IMR-90 (cell line): Measurements from ENCODE around the gene RAB41. TPM values are rescaled to one million over a fixed set of nuclear protein-coding genes. Genes with fewer than 3 reads are reported as not detected.

Experiments
- ATAC-seq: fragments of 200-7000 bp; cut with Tn5 transposase; 2 replicates; pipeline ENCODE4 v1.9.1; 2020; ENCODE audit warnings: low read depth, mild to moderate bottlenecking, moderate library complexity
- BruUV-seq: library from RNA; stranded (reverse); fragments of 400-500 nt; replicated peaks from 2 replicates; lab custom pipeline; 2021; lab: Mats Ljungman, UMichigan
- CTCF ChIA-PET: fragments of 300-600 bp; formaldehyde crosslinking; extraction: SDS; loops from one replicate; lab custom pipeline; 2021; ENCODE audit warnings: antibody characterized with exemption; lab: Yijun Ruan, JAX
- POLR2A ChIA-PET: fragments of 300-600 bp; sonication (Branson Sonifier 250); formaldehyde crosslinking; loops from one replicate; lab custom pipeline; 2022; ENCODE audit warnings: antibody characterized with exemption; ENCODE audit not compliant: unreplicated experiment; lab: Charles Lee
- DNase-seq: peaks from one replicate; pipeline ENCODE4 v3.0.0; 2013
- H2AFZ ChIP-seq: replicated peaks from 2 replicates; pipeline ENCODE3; 2013; ENCODE audit warnings: low read length, mild to moderate bottlenecking; ENCODE audit not compliant: poor library complexity
- H2AK5ac ChIP-seq: 2 replicates; pipeline ENCODE4 v1.6.1; 2013; ENCODE audit warnings: low read depth, low read length, inconsistent platforms
- H2AK9ac ChIP-seq: replicated peaks from 2 replicates; pipeline ENCODE3; 2013; ENCODE audit warnings: mild to moderate bottlenecking, low read depth, low read length, moderate library complexity; ENCODE audit not compliant: poor library complexity
- H2BK120ac ChIP-seq: 2 replicates; pipeline ENCODE4 v1.6.1; 2013; ENCODE audit warnings: low read depth, low read length, inconsistent platforms
- H2BK15ac ChIP-seq: 3 replicates; pipeline ENCODE4 v1.6.1; 2013; ENCODE audit warnings: low read depth, low read length, inconsistent platforms
- H2BK20ac ChIP-seq: 2 replicates; pipeline ENCODE4 v1.6.1; 2013; ENCODE audit warnings: low read depth, mild to moderate bottlenecking, inconsistent platforms, low read length, moderate library complexity
- H2BK5ac ChIP-seq: 2 replicates; pipeline ENCODE4 v1.6.1; 2013; ENCODE audit warnings: mild to moderate bottlenecking, low read depth, low read length, inconsistent platforms; ENCODE audit not compliant: poor library complexity, severe bottlenecking
- H3K14ac ChIP-seq: replicated peaks from 2 replicates; pipeline ENCODE4 v1.6.1; 2013; ENCODE audit warnings: low read depth, low read length, inconsistent platforms
- H3K18ac ChIP-seq: 2 replicates; pipeline ENCODE4 v1.6.1; 2013; ENCODE audit warnings: low read depth, low read length, control low read depth
- H3K23ac ChIP-seq: 2 replicates; pipeline ENCODE4 v1.6.1; 2013; ENCODE audit warnings: low read depth, low read length, inconsistent platforms
- H3K27ac ChIP-seq: 2 replicates; pipeline ENCODE4 v1.5.1; 2013; ENCODE audit warnings: mild to moderate bottlenecking, control low read depth, low read length; ENCODE audit not compliant: insufficient read depth
- H3K27me3 ChIP-seq: 2 replicates; pipeline ENCODE4 v1.6.1; 2013; ENCODE audit warnings: low read length; ENCODE audit not compliant: control insufficient read depth, insufficient read depth
- H3K36me3 ChIP-seq: 2 replicates; pipeline ENCODE4 v1.6.1; 2013; ENCODE audit warnings: low read length, mixed read lengths; ENCODE audit not compliant: control insufficient read depth, insufficient read depth
- H3K4ac ChIP-seq: 2 replicates; pipeline ENCODE4 v1.6.1; 2013; ENCODE audit warnings: low read depth, low read length, inconsistent platforms
- H3K4me1 ChIP-seq: 2 replicates; pipeline ENCODE4 v1.6.1; 2013; ENCODE audit warnings: low read length, mixed read lengths; ENCODE audit not compliant: control insufficient read depth, insufficient read depth
- H3K4me2 ChIP-seq: 2 replicates; pipeline ENCODE4 v1.6.1; 2013; ENCODE audit warnings: low read depth, mild to moderate bottlenecking, control low read depth, low read length, moderate library complexity
- H3K4me3 ChIP-seq: 2 replicates; pipeline ENCODE4 v1.5.1; 2013; ENCODE audit warnings: low read depth, mild to moderate bottlenecking, control low read depth, low read length, moderate library complexity; ENCODE audit not compliant: insufficient read depth
- H3K56ac ChIP-seq: 2 replicates; pipeline ENCODE4 v1.6.1; 2013; ENCODE audit warnings: low read length, inconsistent platforms; ENCODE audit not compliant: insufficient read depth; ENCODE audit errors: extremely low read depth
- H3K79me1 ChIP-seq, 2 experiments: 2 replicates each; pipeline ENCODE4 v1.6.1; 2013; ENCODE audit warnings: low read length in 2 of 2, inconsistent platforms in 1 of 2, low read depth in 1 of 2
- H3K9ac ChIP-seq: 2 replicates; pipeline ENCODE4 v1.6.1; 2013; ENCODE audit warnings: low read depth, low read length, control low read depth
- H3K9me1 ChIP-seq: 2 replicates; pipeline ENCODE4 v1.6.1; 2013; ENCODE audit warnings: low read length, inconsistent platforms; ENCODE audit not compliant: insufficient read depth
- H3K9me3 ChIP-seq: 2 replicates; pipeline ENCODE4 v1.6.1; 2013; ENCODE audit warnings: low read length; ENCODE audit not compliant: control insufficient read depth, insufficient read depth
- H4K20me1 ChIP-seq: 2 replicates; pipeline ENCODE4 v1.6.1; 2013; ENCODE audit warnings: low read length, inconsistent platforms; ENCODE audit not compliant: insufficient read depth
- H4K5ac ChIP-seq: 2 replicates; pipeline ENCODE4 v1.6.1; 2013; ENCODE audit warnings: mild to moderate bottlenecking, low read depth, low read length, control low read depth
- H4K8ac ChIP-seq, 2 experiments: 2 replicates each; pipeline ENCODE4 v1.6.1; 2013; ENCODE audit warnings: low read depth in 2 of 2, low read length in 2 of 2, control low read depth in 1 of 2, inconsistent platforms in 1 of 2
- H4K91ac ChIP-seq: 2 replicates; pipeline ENCODE4 v1.6.1; 2013; ENCODE audit warnings: low read depth, low read length, inconsistent platforms; ENCODE audit not compliant: insufficient read depth
- BHLHE40 ChIP-seq: fragments of 150-350 bp; IDR thresholded peaks from 2 replicates; pipeline ENCODE4 v1.6.1; 2016; ENCODE audit warnings: mild to moderate bottlenecking, low read depth, low read length
- MXI1 ChIP-seq: IDR thresholded peaks from 2 replicates; pipeline ENCODE4 v1.6.1; 2012; ENCODE audit warnings: low read depth, mild to moderate bottlenecking, low read length, moderate library complexity, borderline replicate concordance
- POLR2A ChIP-seq: IDR thresholded peaks from 2 replicates; pipeline ENCODE4 v1.6.1; 2012; ENCODE audit warnings: mild to moderate bottlenecking, low read depth, low read length
- RAD21 ChIP-seq: IDR thresholded peaks from 2 replicates; pipeline ENCODE4 v1.6.1; 2012; ENCODE audit warnings: low read length, improper control_type of control experiment
- whole genome bisulfite sequencing, 2 experiments: methylation state at CpG; one replicate each; pipeline versions ENCODE4 v1.1.5 to v1.1.7; 2013; ENCODE audit warnings: missing lambda C conversion rate in 2 of 2; ENCODE audit not compliant: insufficient read length in 1 of 2; ENCODE audit errors: extremely low coverage in 2 of 2; 5-methylcytosine and 5-hydroxymethylcytosine counted together
- dilution Hi-C: fragments of 300-500 bp; cut with HindIII; formaldehyde crosslinking; loops from one replicate; pipeline ENCODE4 v1.14.3; 2018; ENCODE audit warnings: low sequenced_read_pairs; ENCODE audit not compliant: unreplicated experiment
- in situ Hi-C: fragments of 300-500 bp; cut with MboI; formaldehyde crosslinking; loops from 3 replicates; pipeline ENCODE4 v1.14.3; 2019; ENCODE audit warnings: low sequenced_read_pairs, inconsistent platforms, mixed read lengths
- intact Hi-C: fragments of 100-400 bp; cut with micrococcal nuclease; formaldehyde crosslinking; loops from 2 replicates; pipeline ENCODE4 v1.10.0; 2022
- polyA plus RNA-seq, 3 experiments: library from polyadenylated mRNA; depleted of rRNA; stranded (reverse); fragments of >200 nt; gene quantifications; 2 replicates each; pipeline ENCODE4 v1.2.3, GENCODE V29; 2012; ENCODE audit warnings: low replicate concordance in 1 of 3
- total RNA-seq: library from RNA; depleted of rRNA; stranded (reverse); fragments of >200 nt; gene quantifications from 2 replicates; pipeline ENCODE4 v1.2.3, GENCODE V29; 2012

The RAB41 gene
- total and polyA plus RNA-seq, 2 of the 4 experiments (the other 2 are of a cell fraction): not detected

GRCh38 chrX:70289168-70289792, 7.3 kb downstream of the RAB41 start (continued):
- no peak for TF ChIP-seq BHLHE40

GRCh38 chrX:70289793-70290770, 8.1 kb downstream of the RAB41 start, which contains the start of the genes KIF4A and PDZD11:
Gene KIF4A, plus strand, starts transcription at chrX:70290104. Its CDS starts 355 bp downstream, at chrX:70290459.
Gene PDZD11, minus strand, starts transcription at chrX:70289927. Its CDS starts 586 bp downstream, at chrX:70289341.
- dilution Hi-C loops (no loop called here), in situ Hi-C loops (no loop called here), intact Hi-C loops (loop anchor here (1.0 to 5.0 kb wide), 3 partner anchors 122 to 158 kb away; partner anchors contain the start of gene IGBP1)
- no peak within 1 kb of the TSS for H2BK20ac ChIP-seq
- no peaks in the 10 kb centered on the region for H3K36me3 ChIP-seq
- H3K4ac ChIP-seq: peak within 1 kb of the TSS; percentile 61
- H2BK15ac ChIP-seq: 0 out of 3 replicates have a peak within 1 kb of the TSS, but pooled peaks have one; percentile 18
- peak within 1 kb of the TSS; percentile 60; the same call in 1 of the 2 replicates for H4K5ac ChIP-seq
- peaks cover 6 to 15% of the 10 kb centered on the region in 2 experiments for H3K79me1 ChIP-seq
- no peaks in the 10 kb centered on the region for H3K9me1 ChIP-seq
- TSS peak; percentile 69 for BruUV-seq
- no peaks in the 10 kb centered on the region; the same call in 1 of the 2 replicates for H3K27me3 ChIP-seq
- peak within 1 kb of the TSS; percentile 51 for H3K9ac ChIP-seq
- 0 out of 2 replicates have a peak within 1 kb of the TSS, but pooled peaks have one; percentile 17 for H2BK120ac ChIP-seq
- CTCF ChIA-PET: no interaction called here
- peaks cover 2% of the 10 kb centered on the region; the same call in 1 of the 2 replicates for H3K4me1 ChIP-seq
- H3K4me2 ChIP-seq: peak within 1 kb of the TSS; percentile 90
- no peaks in the 10 kb centered on the region for H3K9me3 ChIP-seq
- peak within 1 kb of the TSS; percentile 66 to 84; a peak in 3 of 4 replicates for H4K8ac ChIP-seq
- H3K4me3 ChIP-seq: peak within 1 kb of the TSS; percentile 56
- peak within 1 kb of the TSS; percentile 23 for H2BK5ac ChIP-seq
- no peak within 1 kb of the TSS for H3K18ac ChIP-seq
- peak within 1 kb of the TSS; percentile 73 for H3K23ac ChIP-seq
- peak within 1 kb of the TSS; percentile 90 for H2AFZ ChIP-seq
- peak within 1 kb of the TSS; percentile 72 for H4K91ac ChIP-seq
- H2AK9ac ChIP-seq: peak within 1 kb of the TSS; percentile 92
- H3K27ac ChIP-seq: peak within 1 kb of the TSS; percentile 58
- POLR2A ChIA-PET: no interaction called here
- ATAC-seq (peak; percentile 99), DNase-seq (peak; percentile 76)
- peak within 1 kb of the TSS; percentile 79 for H3K56ac ChIP-seq
- TF ChIP-seq POLR2A (peak; percentile 23; the same call in 1 of the 2 replicates), RAD21 (no peak), MXI1 (peak; percentile 85; the same call in 1 of the 2 replicates)
- H4K20me1 ChIP-seq: no peaks in the 10 kb centered on the region
- 0 out of 2 replicates have a peak within 1 kb of the TSS, but pooled peaks have one; percentile 90 for H3K14ac ChIP-seq
- WGBS, 2 experiments: 8% methylated on average over 4 of the region's 62 CpGs; no CpG with 5 or more reads in 1 of the 2 experiments
- 0 out of 2 replicates have a peak within 1 kb of the TSS, but pooled peaks have one; percentile 13 for H2AK5ac ChIP-seq
